Measurements from ENCODE around the gene IFNAR2.

Gene IFNAR2

GRCh38 chr21:33211305-33211704 is 18.4 kb upstream of the IFNAR2 start:
- H3K4me1 ChIP-seq (ENCODE audit: insufficient read depth, low read length): peaks cover 63% of the 10 kb centered on the region
- H2AFZ ChIP-seq (ENCODE audit: low read depth, low read length): peak overlapping the region; percentile 35; the same call in 1 of the 2 replicates
- TF ChIP-seq, protein P1, sequence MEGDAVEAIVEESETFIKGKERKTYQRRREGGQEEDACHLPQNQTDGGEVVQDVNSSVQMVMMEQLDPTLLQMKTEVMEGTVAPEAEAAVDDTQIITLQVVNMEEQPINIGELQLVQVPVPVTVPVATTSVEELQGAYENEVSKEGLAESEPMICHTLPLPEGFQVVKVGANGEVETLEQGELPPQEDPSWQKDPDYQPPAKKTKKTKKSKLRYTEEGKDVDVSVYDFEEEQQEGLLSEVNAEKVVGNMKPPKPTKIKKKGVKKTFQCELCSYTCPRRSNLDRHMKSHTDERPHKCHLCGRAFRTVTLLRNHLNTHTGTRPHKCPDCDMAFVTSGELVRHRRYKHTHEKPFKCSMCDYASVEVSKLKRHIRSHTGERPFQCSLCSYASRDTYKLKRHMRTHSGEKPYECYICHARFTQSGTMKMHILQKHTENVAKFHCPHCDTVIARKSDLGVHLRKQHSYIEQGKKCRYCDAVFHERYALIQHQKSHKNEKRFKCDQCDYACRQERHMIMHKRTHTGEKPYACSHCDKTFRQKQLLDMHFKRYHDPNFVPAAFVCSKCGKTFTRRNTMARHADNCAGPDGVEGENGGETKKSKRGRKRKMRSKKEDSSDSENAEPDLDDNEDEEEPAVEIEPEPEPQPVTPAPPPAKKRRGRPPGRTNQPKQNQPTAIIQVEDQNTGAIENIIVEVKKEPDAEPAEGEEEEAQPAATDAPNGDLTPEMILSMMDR (IDR thresholded peaks at IDR 0.05; ENCODE audit: borderline replicate concordance, extremely low read depth, low read length, poor library complexity, severe bottlenecking): no peak
- TF ChIP-seq EZH2 (IDR thresholded peaks at IDR 0.05; ENCODE audit: borderline replicate concordance, low read depth, low read length, severe bottlenecking): no peak
- peak overlapping the region; percentile 64 for H3K4me2 ChIP-seq (ENCODE audit: insufficient read depth, low read length)
- peaks cover 8% of the 10 kb centered on the region for H3K9me3 ChIP-seq (ENCODE audit: insufficient read depth, low read length, severe bottlenecking)
- ATAC-seq (ENCODE audit: insufficient read depth, low read depth) (no peak), DNase-seq (no peak)
- no peaks in the 10 kb centered on the region for H3K27me3 ChIP-seq (ENCODE audit: insufficient read depth, low read length, poor library complexity)
- H3K27ac ChIP-seq (ENCODE audit: low read length): peak overlapping the region; percentile 98
- no peaks in the 10 kb centered on the region for H4K20me1 ChIP-seq (ENCODE audit: insufficient read depth, low read length)
- peak overlapping the region in 1 of 2 experiments; percentile 40; a peak in 2 of 4 replicates for H3K4me3 ChIP-seq (ENCODE audit: low read depth in 1 of 2, low read length in 2 of 2)
- H3K9ac ChIP-seq (ENCODE audit: low read depth, low read length): peak overlapping the region; percentile 60
- H3K36me3 ChIP-seq (ENCODE audit: insufficient read depth, low read length): no peaks in the 10 kb centered on the region
- H3K79me2 ChIP-seq (ENCODE audit: insufficient read depth, low read length): no peaks in the 10 kb centered on the region

DNA sequence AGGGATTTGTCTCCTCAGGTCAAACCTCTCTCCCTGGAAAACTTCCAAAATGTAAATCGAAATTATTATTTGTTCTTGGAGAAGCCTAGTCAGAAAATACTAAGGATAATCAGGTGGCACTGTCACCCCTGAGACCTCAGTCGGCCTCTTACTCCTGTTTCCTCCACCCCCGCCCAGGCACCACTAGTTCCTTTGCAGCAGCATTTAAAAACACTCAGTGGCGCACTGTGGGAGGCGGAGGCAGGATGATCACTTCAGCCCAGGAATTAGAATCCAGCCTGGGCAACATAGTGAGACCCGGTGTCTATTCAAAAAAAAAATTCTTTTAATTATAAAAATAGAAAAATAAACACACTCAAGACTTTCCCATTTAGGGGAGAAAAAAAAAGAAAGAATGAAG is 18.0 kb upstream of the IFNAR2 start:
- no peaks in the 10 kb centered on the region for H3K79me2 ChIP-seq (ENCODE audit: insufficient read depth, low read length)
- no peaks in the 10 kb centered on the region for H3K36me3 ChIP-seq (ENCODE audit: insufficient read depth, low read length)
- H2AFZ ChIP-seq (ENCODE audit: low read depth, low read length): peak overlapping the region; percentile 75
- peaks cover 8% of the 10 kb centered on the region for H3K9me3 ChIP-seq (ENCODE audit: insufficient read depth, low read length, severe bottlenecking)
- H3K4me1 ChIP-seq (ENCODE audit: insufficient read depth, low read length): peaks cover 67% of the 10 kb centered on the region
- H3K27ac ChIP-seq (ENCODE audit: low read length): peak overlapping the region; percentile 98
- peak overlapping the region; percentile 60 for H3K9ac ChIP-seq (ENCODE audit: low read depth, low read length)
- peak; percentile 48 for ATAC-seq (ENCODE audit: insufficient read depth, low read depth)
- peak overlapping the region in 1 of 2 experiments; percentile 40; a peak in 2 of 4 replicates for H3K4me3 ChIP-seq (ENCODE audit: low read depth in 1 of 2, low read length in 2 of 2)
- H3K4me2 ChIP-seq (ENCODE audit: insufficient read depth, low read length): peak overlapping the region; percentile 64
- peak; percentile 74 for DNase-seq
- no peaks in the 10 kb centered on the region for H3K27me3 ChIP-seq (ENCODE audit: insufficient read depth, low read length, poor library complexity)
- TF ChIP-seq EZH2 (IDR thresholded peaks at IDR 0.05; ENCODE audit: borderline replicate concordance, low read depth, low read length, severe bottlenecking): no peak
- TF ChIP-seq, protein P1 (IDR thresholded peaks at IDR 0.05; ENCODE audit: borderline replicate concordance, extremely low read depth, low read length, poor library complexity, severe bottlenecking): peak; percentile 19
- H4K20me1 ChIP-seq (ENCODE audit: insufficient read depth, low read length): no peaks in the 10 kb centered on the region

DNA sequence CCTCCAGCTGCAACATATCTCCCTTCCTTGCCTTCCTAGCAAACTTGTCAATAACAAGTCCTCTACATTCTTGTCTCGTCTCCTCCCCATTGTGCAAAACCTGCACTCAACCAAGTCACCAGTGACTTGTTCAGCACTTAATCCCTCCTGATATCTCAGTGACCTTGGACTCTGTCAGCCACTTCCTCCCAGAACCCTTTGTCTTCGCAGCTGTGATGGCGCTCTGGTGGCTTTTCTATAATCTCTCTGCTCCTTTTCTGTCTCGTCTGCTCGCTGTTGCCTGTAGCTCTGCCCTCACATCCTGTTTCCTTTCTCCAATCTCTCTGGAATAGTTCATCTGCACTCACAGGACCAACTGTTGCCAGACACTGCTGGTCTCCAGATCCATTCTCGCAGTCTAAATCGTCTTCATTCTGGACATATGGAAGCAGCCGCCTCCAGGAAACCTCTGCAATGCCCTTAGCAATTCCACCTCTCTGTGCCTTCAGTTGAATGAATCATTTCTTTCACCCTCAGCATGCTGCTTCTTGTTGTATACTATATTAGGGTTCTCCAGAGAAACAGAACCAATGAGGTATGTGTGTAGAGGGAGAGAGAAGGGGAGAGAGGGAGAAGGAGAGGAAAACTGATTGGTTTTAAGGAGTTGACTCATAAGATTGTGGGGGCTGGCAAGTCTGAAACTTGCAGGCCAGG is 17.4 kb upstream of the IFNAR2 start:
- peak overlapping the region in 1 of 2 experiments; percentile 40; a peak in 2 of 4 replicates for H3K4me3 ChIP-seq (ENCODE audit: low read depth in 1 of 2, low read length in 2 of 2)
- no peaks in the 10 kb centered on the region for H4K20me1 ChIP-seq (ENCODE audit: insufficient read depth, low read length)
- no peaks in the 10 kb centered on the region for H3K36me3 ChIP-seq (ENCODE audit: insufficient read depth, low read length)
- peak overlapping the region; percentile 75 for H2AFZ ChIP-seq (ENCODE audit: low read depth, low read length)
- H3K27me3 ChIP-seq (ENCODE audit: insufficient read depth, low read length, poor library complexity): no peaks in the 10 kb centered on the region
- H3K4me1 ChIP-seq (ENCODE audit: insufficient read depth, low read length): peaks cover 73% of the 10 kb centered on the region
- DNase-seq: peak; percentile 86
- TF ChIP-seq EZH2 (IDR thresholded peaks at IDR 0.05; ENCODE audit: borderline replicate concordance, low read depth, low read length, severe bottlenecking): no peak
- TF ChIP-seq, protein P1 (IDR thresholded peaks at IDR 0.05; ENCODE audit: borderline replicate concordance, extremely low read depth, low read length, poor library complexity, severe bottlenecking): no peak
- H3K79me2 ChIP-seq (ENCODE audit: insufficient read depth, low read length): no peaks in the 10 kb centered on the region
- H3K27ac ChIP-seq (ENCODE audit: low read length): peak overlapping the region; percentile 98
- H3K9me3 ChIP-seq (ENCODE audit: insufficient read depth, low read length, severe bottlenecking): peaks cover 8% of the 10 kb centered on the region
- H3K4me2 ChIP-seq (ENCODE audit: insufficient read depth, low read length): peak overlapping the region; percentile 64
- ATAC-seq (ENCODE audit: insufficient read depth, low read depth): peak; percentile 75
- H3K9ac ChIP-seq (ENCODE audit: low read depth, low read length): peak overlapping the region; percentile 60

Measured in DND-41 (cell line).